ENCODE results near the gene PTCD3. TPM values are rescaled to one million over a fixed set of nuclear protein-coding genes. Genes with fewer than 3 reads are reported as not detected.
A peak's percentile ranks its signal among the peaks of the same experiment; 100 is the strongest.

PTCD3 gene
- total RNA-seq, 1 donor from 2014 or later: 123 TPM

GRCh38 chr2:86185517-86186212, 79.6 kb downstream of the PTCD3 start:
- Histone ChIP-seq H3K36me3 (peaks cover 8% of the 10 kb centered on the region in 2 donors), H3K9me3 (no peaks in the 10 kb centered on the region), H3K4me3 (peak overlapping the region in 1 of 2 donors; percentile 15), H3K27ac (peak overlapping the region; percentile 47 to 57), H3K4me1 (peaks cover 0 to 15% of the 10 kb centered on the region in 2 donors), H3K27me3 (no peaks in the 10 kb centered on the region)
- intact Hi-C loops (cut with DNase I): no loop called here
- no peak for DNase-seq (ENCODE audit: low spot score in 2 of 2)
- TF ChIP-seq CTCF (IDR thresholded peaks at IDR 0.05): no peak

GRCh38 chr2:86186431-86186830, 80.4 kb downstream of the PTCD3 start:
- Histone ChIP-seq H3K9me3 (no peaks in the 10 kb centered on the region), H3K27ac (peak overlapping the region in 1 of 2 donors; percentile 57), H3K4me1 (peaks cover 0 to 20% of the 10 kb centered on the region in 2 donors), H3K4me3 (no peak overlapping the region), H3K27me3 (no peaks in the 10 kb centered on the region), H3K36me3 (peaks cover 4 to 5% of the 10 kb centered on the region in 2 donors)
- no peak for DNase-seq (ENCODE audit: low spot score in 2 of 2)
- intact Hi-C loops (cut with DNase I): no loop called here
- no peak for TF ChIP-seq CTCF (IDR thresholded peaks at IDR 0.05)

- H3K36me3 ChIP-seq: peaks cover 4 to 5% of the 10 kb centered on the region in 2 donors
- no peak overlapping the region for H3K4me3 ChIP-seq
- DNase-seq (ENCODE audit: low spot score in 2 of 2): no peak
- intact Hi-C loops (cut with DNase I): no loop called here
- H3K27me3 ChIP-seq: no peaks in the 10 kb centered on the region
- TF ChIP-seq CTCF (IDR thresholded peaks at IDR 0.05): no peak
- no peaks in the 10 kb centered on the region for H3K9me3 ChIP-seq
- no peak overlapping the region for H3K27ac ChIP-seq
- peaks cover 6 to 38% of the 10 kb centered on the region in 2 donors for H3K4me1 ChIP-seq
Measured at GRCh38 chr2:86189782-86190416, 83.9 kb downstream of the PTCD3 start.

Other genes with a start within 250 kb of the PTCD3 start
- 21.0 TPM for gene ST3GAL5, start 217.2 kb upstream of the PTCD3 start, total RNA-seq
- 8.0 TPM for gene POLR1A, start 349 bp upstream of the PTCD3 start, total RNA-seq
- 97.1 TPM for gene IMMT, start 89.2 kb downstream of the PTCD3 start, total RNA-seq
- 4.7 TPM for gene MRPL35, start 93.2 kb downstream of the PTCD3 start, total RNA-seq
- gene REEP1, start 231.4 kb downstream of the PTCD3 start, total RNA-seq: 6.4 TPM